Hippocampal formation (tissue), 2 donors: ENCODE data around the gene CACNB4.
A peak's percentile ranks its signal among the peaks of the same experiment; 100 is the strongest.
"Not testable (repeated sequence)": the region's sequence is repeated elsewhere in the genome, so short reads cannot be mapped to it uniquely, and the experiment has no call there.

ENCODE experiments used
- DNase-seq, 2 donors: peaks; one replicate each; lab custom pipeline; 2025; lab: John Stamatoyannopoulos, UW

CACNB4 gene

GRCh38 chr2:152019732-152020131, 79.1 kb downstream of the CACNB4 start:
- DNase-seq, result no peak

- no peak for DNase-seq
Observed at GRCh38 chr2:152016181-152017120, 82.4 kb downstream of the CACNB4 start.

- no peak for DNase-seq
Observed at GRCh38 chr2:152015552-152015951, 83.3 kb downstream of the CACNB4 start.

GRCh38 chr2:152012697-152013096, 86.1 kb downstream of the CACNB4 start:
- no peak for DNase-seq

GRCh38 chr2:152011724-152012123, 87.1 kb downstream of the CACNB4 start:
- no peak for DNase-seq

- DNase-seq, result no peak
Observed at GRCh38 chr2:152005607-152006006, 93.2 kb downstream of the CACNB4 start.

- not testable (repeated sequence) for DNase-seq
Observed at GRCh38 chr2:152003283-152003682, 95.6 kb downstream of the CACNB4 start.

GRCh38 chr2:151999053-151999452, 99.8 kb downstream of the CACNB4 start:
- DNase-seq, result peak in 1 of 2 donors; percentile 9

GRCh38 chr2:151996243-151997003, 102.4 kb downstream of the CACNB4 start:
- no peak for DNase-seq

GRCh38 chr2:151995161-151995557, 103.7 kb downstream of the CACNB4 start:
- no peak for DNase-seq

GRCh38 chr2:151994178-151994577, 104.7 kb downstream of the CACNB4 start:
- not testable (repeated sequence) for DNase-seq

- DNase-seq, result no peak
Observed at GRCh38 chr2:151991010-151991409, 107.8 kb downstream of the CACNB4 start.

- DNase-seq, result no peak
Observed at GRCh38 chr2:151989378-151989777, 109.5 kb downstream of the CACNB4 start.

GRCh38 chr2:151987484-151987883, 111.4 kb downstream of the CACNB4 start:
- no peak for DNase-seq

GRCh38 chr2:151984424-151985083, 114.3 kb downstream of the CACNB4 start:
- DNase-seq, result no peak

- DNase-seq, result no peak
Observed at GRCh38 chr2:151983221-151983620, 115.6 kb downstream of the CACNB4 start.

- no peak for DNase-seq
Observed at GRCh38 chr2:151981886-151982285, 117.0 kb downstream of the CACNB4 start.

GRCh38 chr2:151979694-151980093, 119.2 kb downstream of the CACNB4 start:
- DNase-seq, result no peak

- DNase-seq, result no peak
Observed at GRCh38 chr2:151978709-151979108, 120.1 kb downstream of the CACNB4 start.

GRCh38 chr2:151977631-151978030, 121.2 kb downstream of the CACNB4 start:
- DNase-seq, result no peak

- DNase-seq, result no peak
Observed at GRCh38 chr2:151976945-151977353, 121.9 kb downstream of the CACNB4 start.
